AG08396 (cell line): Measurements from ENCODE around the gene SERPINE3.

Experiments
- DNase-seq: peaks from one replicate; pipeline ENCODE4 v3.0.0; 2012; ENCODE audit warnings: low spot score, mixed read lengths

SERPINE3 gene

DNA sequence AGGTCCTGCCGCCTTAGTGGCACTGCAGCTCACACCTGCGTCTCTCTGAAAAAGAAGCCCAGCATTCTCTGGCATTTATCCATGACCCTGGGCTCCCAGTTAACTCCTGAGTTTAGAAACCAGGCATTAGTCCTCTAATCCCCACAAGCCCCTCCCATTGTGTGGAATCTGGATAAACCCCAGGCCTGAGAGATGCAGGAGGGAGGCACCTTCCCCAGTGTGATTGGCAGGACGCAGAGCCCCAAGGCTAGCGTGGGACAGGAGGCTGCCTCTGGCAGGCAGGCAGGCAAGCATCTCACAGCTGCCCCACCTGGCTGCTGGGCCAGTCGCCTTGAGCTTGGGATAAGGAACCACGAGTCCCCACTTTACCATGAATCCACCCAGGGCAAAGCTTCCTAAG lies 11.0 kb upstream of the SERPINE3 start:
- no peak for DNase-seq

DNA sequence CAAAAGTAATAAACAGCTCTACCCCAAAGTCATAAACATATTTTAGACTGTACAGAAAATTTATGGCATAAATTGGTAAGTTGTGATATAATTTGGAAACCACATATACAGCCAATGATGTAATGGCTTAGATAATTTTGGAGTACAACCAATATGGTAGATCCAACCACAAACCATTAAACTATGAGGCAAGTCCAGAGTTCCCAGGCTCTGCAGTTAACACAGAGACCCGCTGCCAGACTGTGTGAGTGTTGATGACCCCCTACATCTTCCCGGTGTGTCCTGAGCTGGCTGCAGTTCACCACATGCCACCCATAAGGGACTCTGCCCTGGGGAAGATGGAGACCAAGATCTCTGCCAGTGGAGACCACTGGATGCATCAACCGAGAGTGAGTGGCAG lies 9.9 kb upstream of the SERPINE3 start:
- DNase-seq = no peak

DNA sequence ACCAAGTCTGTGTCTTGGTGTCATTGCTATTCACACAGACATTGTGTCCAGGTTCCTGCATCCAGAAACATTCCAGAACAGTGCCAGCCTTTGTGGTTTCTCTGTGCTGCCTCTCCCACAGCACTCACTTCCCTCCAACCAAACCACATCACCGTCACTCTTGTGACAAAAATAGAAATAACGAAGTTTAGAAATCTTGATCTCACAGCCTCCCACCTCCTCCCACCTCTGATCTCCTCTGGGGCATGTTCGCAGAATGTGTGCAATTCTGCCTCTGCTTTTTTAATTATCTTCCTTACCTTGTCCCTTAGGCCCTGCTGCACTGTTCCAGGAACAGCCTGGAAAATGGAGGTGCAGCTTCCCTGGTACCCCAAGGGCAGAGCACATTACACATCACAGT lies 8.7 kb upstream of the SERPINE3 start:
- peak; percentile 45 for DNase-seq

GRCh38 chr13:51331354-51331861 lies 8.1 kb upstream of the SERPINE3 start:
- no peak for DNase-seq

- DNase-seq = no peak
Measured at GRCh38 chr13:51332566-51333361, 6.7 kb upstream of the SERPINE3 start.

DNA sequence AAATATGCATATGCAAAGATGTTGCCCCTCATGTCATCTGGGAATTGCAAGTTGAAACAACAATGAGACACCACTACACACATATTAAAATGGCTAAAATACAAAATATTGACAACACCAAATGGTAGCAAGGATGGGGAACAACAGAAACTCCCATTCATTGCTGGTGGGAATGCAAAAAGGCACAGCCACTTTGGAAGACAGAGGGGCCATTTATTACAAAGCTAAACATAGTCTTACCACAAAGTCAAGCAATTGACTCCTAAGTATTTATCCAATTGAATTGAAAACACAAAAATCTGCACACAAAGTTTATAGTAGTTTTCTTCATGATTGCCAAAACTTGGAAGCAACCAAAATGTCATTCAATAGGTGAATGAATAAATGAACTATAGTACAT lies 6.1 kb upstream of the SERPINE3 start:
- no peak for DNase-seq

DNA sequence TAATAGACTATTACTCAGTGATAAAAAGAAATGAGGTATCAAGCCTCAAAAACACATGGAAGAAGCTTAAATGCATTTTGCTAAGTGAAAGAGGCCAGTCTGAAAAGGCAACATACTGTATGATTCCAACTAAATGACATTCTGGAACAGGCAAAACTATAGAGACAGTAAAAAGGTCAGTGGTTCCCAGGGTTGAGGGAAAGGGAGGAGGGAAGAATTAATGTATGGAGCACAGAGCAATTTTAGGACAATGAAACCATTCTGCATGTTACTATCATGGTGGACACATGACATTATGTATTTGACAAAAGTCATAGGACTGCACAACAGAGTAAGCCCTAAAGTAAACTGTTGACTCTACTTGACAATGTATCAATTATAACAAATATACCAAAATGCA lies 5.7 kb upstream of the SERPINE3 start:
- no peak for DNase-seq

DNA sequence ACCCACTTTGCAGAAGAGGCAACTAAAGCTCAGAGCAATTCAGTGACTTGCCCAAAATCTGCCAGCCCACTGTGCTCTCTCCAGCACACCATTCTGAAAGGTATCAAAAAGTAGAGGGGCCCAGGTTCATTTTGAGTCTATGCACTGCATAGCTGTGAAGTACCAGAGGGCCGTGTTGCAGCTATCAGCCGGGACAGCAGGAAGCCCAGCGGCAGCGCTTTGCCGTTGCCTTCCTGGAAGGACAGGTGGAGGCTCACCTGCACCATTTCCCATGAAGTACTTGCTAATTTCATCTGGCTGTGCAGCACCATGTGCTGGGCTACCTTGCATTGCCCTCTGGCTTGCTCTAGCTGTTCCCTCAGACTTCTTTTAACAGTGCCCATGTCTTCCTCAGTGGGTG lies 2.7 kb upstream of the SERPINE3 start:
- no peak for DNase-seq

- DNase-seq = no peak
Measured at GRCh38 chr13:51339952-51340732, 651 bp downstream of the SERPINE3 start.

- no peak for DNase-seq
Measured at GRCh38 chr13:51341232-51341631, 1.7 kb downstream of the SERPINE3 start.

GRCh38 chr13:51341791-51342190 lies 2.3 kb downstream of the SERPINE3 start:
- no peak for DNase-seq

DNA sequence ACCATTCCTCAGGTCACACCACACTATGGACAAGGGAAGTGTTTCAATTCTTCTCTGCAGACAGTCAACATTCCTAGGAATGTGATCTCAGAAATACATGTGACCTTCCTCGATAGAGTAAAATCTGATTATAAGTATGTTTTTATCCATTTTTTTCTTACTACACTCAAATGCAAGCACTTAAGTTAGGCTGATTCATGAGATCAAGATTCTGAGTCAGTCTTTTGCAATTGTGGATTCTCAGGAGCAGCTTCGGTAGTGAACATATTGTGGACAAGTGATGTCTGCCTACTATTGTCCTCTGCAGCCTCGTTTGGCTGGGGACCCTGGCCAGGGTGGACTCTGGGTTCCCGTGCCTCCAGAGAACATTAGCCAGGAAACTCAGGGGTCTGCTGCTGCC lies 3.2 kb downstream of the SERPINE3 start:
- DNase-seq = peak; percentile 36

- no peak for DNase-seq
Measured at GRCh38 chr13:51343475-51343874, 4.0 kb downstream of the SERPINE3 start.

DNA sequence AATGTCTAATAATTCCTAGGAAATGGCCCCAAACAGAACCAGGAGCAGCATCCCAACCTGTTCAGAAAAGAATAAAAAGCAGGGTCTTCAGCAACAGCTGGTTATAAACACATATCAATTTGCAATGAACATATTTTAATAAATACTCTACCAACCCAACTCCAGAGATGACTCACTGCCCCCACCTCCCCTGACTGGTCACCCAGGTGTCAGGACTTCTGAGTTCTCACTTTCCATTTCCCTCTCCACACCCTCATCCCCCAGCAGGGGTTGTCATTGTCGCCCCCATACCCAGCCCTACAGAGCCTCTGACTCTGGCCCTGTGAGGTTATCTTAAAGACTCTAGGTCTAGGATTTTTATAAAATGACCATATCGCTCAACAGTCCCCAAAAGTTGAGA lies 6.9 kb downstream of the SERPINE3 start:
- DNase-seq = no peak

GRCh38 chr13:51347099-51347498 lies 7.6 kb downstream of the SERPINE3 start:
- no peak for DNase-seq

DNA sequence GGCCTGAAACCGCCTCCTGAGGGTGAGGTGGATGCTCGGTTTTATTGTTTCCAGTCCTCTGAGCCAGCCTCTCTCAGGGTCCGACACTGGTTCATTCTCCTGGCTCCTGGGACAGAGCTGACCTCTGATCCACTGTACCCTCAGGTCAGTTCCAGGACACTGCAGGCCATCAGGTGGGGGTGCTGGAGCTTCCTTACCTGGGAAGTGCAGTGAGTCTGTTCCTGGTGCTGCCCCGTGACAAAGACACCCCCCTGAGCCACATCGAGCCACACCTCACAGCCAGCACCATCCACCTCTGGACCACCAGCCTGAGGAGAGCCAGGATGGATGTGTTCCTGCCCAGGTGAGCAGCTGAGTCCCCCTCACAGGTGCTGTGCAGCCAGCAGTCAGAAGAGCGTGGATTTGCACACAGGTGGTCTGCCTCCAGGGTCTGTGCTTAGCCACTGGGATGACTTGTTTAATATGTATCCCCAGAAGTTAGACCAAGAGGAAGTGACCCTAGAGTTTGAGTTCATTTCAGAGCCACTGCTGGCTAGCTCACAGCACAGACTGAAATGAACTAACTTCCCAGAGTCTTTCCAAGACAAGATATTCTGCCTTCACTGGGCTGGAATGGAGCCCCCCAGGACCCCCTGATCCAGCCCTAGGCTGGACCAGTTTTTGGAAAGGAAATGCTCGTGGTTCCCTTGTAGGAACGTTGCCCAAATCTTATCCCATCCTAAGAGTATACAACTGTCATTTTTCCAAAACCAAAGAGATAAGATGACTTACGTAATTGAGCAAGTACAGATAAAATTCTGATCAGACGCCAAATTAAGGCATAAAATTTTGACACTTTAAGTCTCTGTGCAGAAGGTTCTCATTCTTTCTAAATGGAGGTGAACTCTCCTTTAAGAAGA lies 8.8 kb downstream of the SERPINE3 start:
- no peak for DNase-seq

- DNase-seq = no peak
Measured at GRCh38 chr13:51349016-51349415, 9.5 kb downstream of the SERPINE3 start.

- DNase-seq = no peak
Measured at GRCh38 chr13:51355217-51355616, 15.7 kb downstream of the SERPINE3 start.

- no peak for DNase-seq
Measured at GRCh38 chr13:51357928-51358595, 18.6 kb downstream of the SERPINE3 start.

DNA sequence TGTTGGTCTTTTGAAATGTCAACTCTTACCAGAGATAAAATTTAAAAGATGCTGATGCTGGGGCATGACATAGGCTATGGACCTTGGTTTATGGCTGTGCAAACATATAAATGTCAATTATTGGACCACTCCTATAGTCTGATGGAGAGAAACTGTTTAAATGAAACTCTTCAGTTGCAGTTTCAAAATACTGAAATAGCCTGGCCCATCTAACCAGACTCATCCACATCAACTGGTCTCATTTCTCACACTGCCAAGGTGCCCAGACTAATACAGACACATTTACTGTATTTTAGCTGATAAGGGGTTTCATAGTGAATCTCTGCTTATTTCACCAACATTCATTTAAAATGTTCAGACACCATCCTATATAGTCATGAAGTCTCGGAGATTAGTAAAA lies 19.9 kb downstream of the SERPINE3 start:
- DNase-seq = no peak

DNA sequence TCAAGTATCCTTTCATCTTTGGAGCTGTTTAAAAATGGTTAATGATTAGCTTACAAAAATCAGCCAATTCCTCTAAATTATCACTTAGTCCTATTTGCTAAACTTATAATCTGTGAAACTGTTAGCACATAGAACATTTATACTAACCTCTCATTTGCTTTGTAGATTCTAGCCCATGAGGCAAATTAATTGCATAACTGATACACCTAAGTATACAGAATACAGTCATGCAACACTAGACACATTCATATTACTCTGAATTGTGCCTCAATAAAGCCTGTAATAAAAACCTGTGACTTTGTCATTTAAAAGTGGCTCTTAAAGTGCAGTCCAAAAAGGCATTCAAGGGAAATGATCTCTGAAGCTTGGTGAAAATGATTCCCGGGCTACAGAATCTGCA lies 21.0 kb downstream of the SERPINE3 start:
- DNase-seq = no peak

GRCh38 chr13:51361106-51361505 lies 21.6 kb downstream of the SERPINE3 start:
- DNase-seq = no peak
